GM18858 (cell line): ENCODE results near the gene DPT.

Experiments used
- ATAC-seq: cut with Tn5 transposase; IDR thresholded peaks from one replicate; pipeline ENCODE4 v1.9.1; 2021; ENCODE audit not compliant: unreplicated experiment

The DPT gene

GRCh38 chr1:168671782-168672181 is 57.2 kb downstream of the DPT start:
- ATAC-seq: no peak

DNA sequence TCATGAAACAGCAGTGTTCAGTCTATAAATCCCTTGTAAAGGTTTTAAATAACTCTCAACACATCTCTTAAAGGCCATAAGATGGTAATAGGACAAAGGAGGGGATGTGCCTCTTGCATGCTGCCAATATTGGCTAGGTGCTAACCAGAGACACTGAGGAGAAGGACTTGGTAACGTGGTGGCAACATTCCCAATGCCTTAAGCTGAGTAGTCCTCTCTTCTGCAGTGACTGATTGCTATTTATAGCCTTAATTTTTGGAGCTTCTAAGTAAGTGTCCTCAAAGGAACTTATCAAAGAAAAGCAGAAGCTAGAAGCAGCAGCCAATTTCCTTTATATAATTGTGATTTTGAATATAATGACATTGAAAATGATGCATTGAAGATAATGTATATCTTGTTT is 63.0 kb downstream of the DPT start:
- ATAC-seq: no peak

- ATAC-seq: no peak
Measured at GRCh38 chr1:168664069-168664834, 64.8 kb downstream of the DPT start.

- no peak for ATAC-seq
Measured at GRCh38 chr1:168656485-168656884, 72.5 kb downstream of the DPT start.

- ATAC-seq: no peak
Measured at GRCh38 chr1:168654198-168654915, 74.6 kb downstream of the DPT start.

GRCh38 chr1:168653567-168653966 is 75.4 kb downstream of the DPT start:
- ATAC-seq: no peak

DNA sequence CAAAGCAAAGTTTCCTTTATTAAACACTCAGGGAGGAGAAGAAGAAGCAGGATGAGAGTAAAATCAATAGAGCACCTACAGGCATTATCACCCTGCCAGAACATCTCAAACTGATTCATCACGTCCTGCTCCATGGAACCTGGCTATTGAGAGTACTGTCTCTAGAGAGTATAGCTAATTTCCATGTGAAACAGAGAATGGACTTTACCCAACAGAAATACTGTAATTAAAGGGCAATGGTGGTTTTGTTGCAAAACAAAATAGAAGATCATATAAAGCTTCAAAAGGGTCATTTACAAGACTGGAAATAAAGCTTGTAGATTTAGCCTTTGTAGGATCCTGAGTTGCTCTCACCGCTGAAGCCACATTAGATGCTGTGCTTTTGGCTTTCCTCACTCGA is 83.3 kb downstream of the DPT start:
- ATAC-seq: no peak
